Calu3 (cell line): ENCODE data around the gene FLT3LG. TPM values are rescaled to one million over a fixed set of nuclear protein-coding genes. Genes with fewer than 3 reads are reported as not detected.

Experiments
- BruUV-seq: library from RNA; stranded (reverse); fragments of 400-500 nt; replicated peaks from 2 replicates; lab custom pipeline; 2021; lab: Mats Ljungman, UMichigan
- CTCF ChIA-PET: fragments of 300-600 bp; sonication (Branson Sonifier 250); formaldehyde crosslinking; loops from one replicate; lab custom pipeline; 2022; ENCODE audit warnings: antibody characterized with exemption; lab: Charles Lee
- DNase-seq: peaks from one replicate; pipeline ENCODE4 v3.0.0; 2022
- H3K27ac Mint-ChIP-seq: one replicate; pipeline ENCODE4 v1.8.0; 2022; ENCODE audit warnings: mixed read lengths; ENCODE audit not compliant: unreplicated experiment
- H3K27me3 Mint-ChIP-seq: one replicate; pipeline ENCODE4 v1.8.0; 2022; ENCODE audit warnings: mixed read lengths; ENCODE audit not compliant: unreplicated experiment
- H3K36me3 Mint-ChIP-seq: one replicate; pipeline ENCODE4 v1.8.0; 2022; ENCODE audit warnings: mild to moderate bottlenecking, moderate library complexity, mixed read lengths; ENCODE audit not compliant: insufficient read depth, unreplicated experiment
- H3K4me1 Mint-ChIP-seq: one replicate; pipeline ENCODE4 v1.8.0; 2022; ENCODE audit warnings: mild to moderate bottlenecking, low read depth, mixed read lengths; ENCODE audit not compliant: unreplicated experiment
- H3K4me3 Mint-ChIP-seq: one replicate; pipeline ENCODE4 v1.8.0; 2022; ENCODE audit warnings: mild to moderate bottlenecking, low read depth, moderate library complexity, mixed read lengths; ENCODE audit not compliant: unreplicated experiment
- H3K9me3 Mint-ChIP-seq: one replicate; pipeline ENCODE4 v1.8.0; 2022; ENCODE audit warnings: low read depth, mixed read lengths; ENCODE audit not compliant: unreplicated experiment
- CTCF ChIP-seq: fragments of 200-600 bp; IDR thresholded peaks from one replicate; pipeline ENCODE4 v1.8.0; 2022; ENCODE audit warnings: antibody characterized with exemption; ENCODE audit not compliant: unreplicated experiment
- intact Hi-C: fragments of 100-400 bp; cut with micrococcal nuclease; formaldehyde crosslinking; loops from one replicate; pipeline ENCODE4 v1.10.0; 2022; ENCODE audit not compliant: unreplicated experiment
- total RNA-seq: library from RNA; stranded (reverse); gene quantifications from 2 replicates; pipeline ENCODE4 v1.2.3, GENCODE V29; 2022

Gene FLT3LG
- total RNA-seq, 1 experiment from 2014 or later, result 4.8 TPM

DNA sequence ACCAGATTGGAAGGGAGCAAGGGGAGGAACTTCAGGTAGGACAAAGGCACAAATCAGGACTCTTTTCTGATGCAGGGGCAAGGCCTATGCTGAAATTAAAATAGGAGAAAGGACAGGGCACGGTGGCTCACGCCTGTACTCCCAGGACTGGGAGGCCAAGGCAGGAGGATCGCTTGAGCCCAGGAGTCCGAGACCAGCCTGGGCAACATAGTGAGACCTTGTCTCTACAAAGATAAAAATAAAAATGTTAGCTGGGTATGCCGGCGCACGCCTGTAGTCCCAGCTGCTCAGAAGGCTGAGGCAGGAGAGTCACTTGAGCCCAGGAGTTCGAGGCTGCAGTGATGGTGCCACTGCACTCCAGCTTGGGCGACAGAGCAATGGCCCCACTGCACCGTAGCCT is 38.3 kb upstream of the FLT3LG start:
- peaks cover 3% of the 10 kb centered on the region for H3K9me3 Mint-ChIP-seq
- H3K27me3 Mint-ChIP-seq, result peaks cover 96% of the 10 kb centered on the region
- BruUV-seq, result no TSS peak
- intact Hi-C loops, result no loop called here
- no peak for DNase-seq
- TF ChIP-seq CTCF, result no peak
- peaks cover 4% of the 10 kb centered on the region for H3K4me1 Mint-ChIP-seq
- H3K36me3 Mint-ChIP-seq, result peaks cover 8% of the 10 kb centered on the region
- H3K4me3 Mint-ChIP-seq, result no peak overlapping the region
- H3K27ac Mint-ChIP-seq, result no peak overlapping the region
- CTCF ChIA-PET, result interaction anchor here (1.1 kb wide), 1 partner anchor 12 kb away, joined by 3 read pairs; no protein-coding TSS in a partner anchor

- CTCF ChIA-PET, result interaction anchor here (0.6 to 1.1 kb wide), 2 partner anchors 13 to 120 kb away, joined by 3 read pairs; no protein-coding TSS in a partner anchor
- DNase-seq, result peak; percentile 43
- intact Hi-C loops, result no loop called here
- no TSS peak for BruUV-seq
- Mint-ChIP-seq H3K4me1 (peaks cover 8% of the 10 kb centered on the region), H3K27ac (no peak overlapping the region), H3K4me3 (no peak overlapping the region), H3K27me3 (peaks cover 97% of the 10 kb centered on the region), H3K9me3 (peaks cover 3% of the 10 kb centered on the region), H3K36me3 (peaks cover 11% of the 10 kb centered on the region)
- TF ChIP-seq CTCF, result no peak
These were observed 37.5 kb upstream of the FLT3LG start for GRCh38 chr19:49436381-49437017.

DNA sequence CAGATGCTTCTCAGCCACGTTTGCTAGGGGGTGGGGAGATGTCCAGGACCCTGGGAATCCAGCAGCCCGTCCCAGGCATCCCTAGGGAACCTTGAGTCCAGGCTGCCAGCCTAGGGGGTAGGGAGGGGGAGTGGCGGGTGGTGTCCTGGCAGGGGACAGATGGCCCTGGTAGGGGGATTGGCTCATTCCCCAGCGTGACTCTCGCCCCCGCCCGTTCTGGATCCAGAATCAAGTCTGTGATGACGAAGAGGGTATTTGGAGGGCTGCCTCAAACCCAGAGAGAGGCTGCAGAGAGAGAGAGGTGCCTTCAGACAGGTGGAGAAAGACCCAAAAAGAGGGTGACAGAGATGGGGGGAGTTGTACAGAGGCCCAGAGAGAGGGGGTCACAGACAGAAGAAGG is 36.8 kb upstream of the FLT3LG start:
- no peak for DNase-seq
- Mint-ChIP-seq H3K9me3 (peaks cover under 1% of the 10 kb centered on the region), H3K4me1 (peaks cover 16% of the 10 kb centered on the region), H3K27ac (no peak overlapping the region), H3K27me3 (peaks cover 97% of the 10 kb centered on the region), H3K36me3 (peaks cover 17% of the 10 kb centered on the region), H3K4me3 (no peak overlapping the region)
- no TSS peak for BruUV-seq
- no peak for TF ChIP-seq CTCF
- intact Hi-C loops, result no loop called here
- CTCF ChIA-PET, result no interaction called here

GRCh38 chr19:49438261-49438660 is 35.8 kb upstream of the FLT3LG start:
- CTCF ChIA-PET, result no interaction called here
- intact Hi-C loops, result no loop called here
- Mint-ChIP-seq H3K4me3 (no peak overlapping the region), H3K27ac (no peak overlapping the region), H3K27me3 (peaks cover 96% of the 10 kb centered on the region), H3K4me1 (peaks cover 19% of the 10 kb centered on the region), H3K36me3 (peaks cover 27% of the 10 kb centered on the region), H3K9me3 (no peaks in the 10 kb centered on the region)
- DNase-seq, result no peak
- no peak for TF ChIP-seq CTCF
- BruUV-seq, result no TSS peak
